ENCODE results near the gene ADCY3.

ADCY3 gene

DNA sequence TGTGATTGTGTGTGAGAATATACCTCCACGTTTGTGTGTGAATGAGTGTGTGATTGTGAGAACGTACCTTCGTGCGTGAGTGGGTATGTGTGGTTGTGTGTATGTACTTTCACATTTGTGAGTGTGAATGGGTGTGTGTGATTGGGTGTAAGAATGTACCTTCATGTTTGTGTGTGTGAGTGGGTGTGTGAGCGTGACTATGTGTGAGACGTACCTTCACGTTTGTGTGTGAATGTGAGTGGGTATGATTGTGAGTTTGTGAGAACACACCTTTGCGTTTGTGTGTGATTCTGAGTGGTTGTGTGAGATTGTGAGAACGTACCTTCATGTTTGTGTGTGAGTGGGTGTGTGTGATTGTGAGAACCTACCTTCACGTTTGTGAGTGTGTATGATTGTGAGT lies 5.8 kb upstream of the ADCY3 start:
- DNase-seq (ENCODE audit: low read depth in 2 of 2), result no peak

DNA sequence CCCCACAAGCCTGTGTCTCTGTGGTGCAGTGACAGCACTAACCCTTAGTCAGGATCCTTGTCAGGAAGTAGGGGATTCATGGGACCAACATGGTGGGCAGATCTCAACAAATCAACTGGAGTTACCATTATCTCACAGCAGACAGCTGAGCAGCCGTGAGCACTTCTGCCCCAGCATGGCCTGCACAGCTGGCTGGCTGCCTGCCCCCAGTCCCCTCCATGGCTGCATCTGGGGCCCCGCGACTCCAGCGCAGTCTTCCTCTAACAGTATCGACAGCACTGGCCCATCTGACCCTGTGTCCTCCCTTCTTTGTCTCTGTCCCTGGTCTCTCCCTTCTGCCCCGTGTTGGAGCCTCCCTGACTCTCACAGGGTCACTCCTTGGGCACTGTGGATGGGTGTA lies 4.7 kb upstream of the ADCY3 start:
- DNase-seq (ENCODE audit: low read depth in 2 of 2), result no peak

DNA sequence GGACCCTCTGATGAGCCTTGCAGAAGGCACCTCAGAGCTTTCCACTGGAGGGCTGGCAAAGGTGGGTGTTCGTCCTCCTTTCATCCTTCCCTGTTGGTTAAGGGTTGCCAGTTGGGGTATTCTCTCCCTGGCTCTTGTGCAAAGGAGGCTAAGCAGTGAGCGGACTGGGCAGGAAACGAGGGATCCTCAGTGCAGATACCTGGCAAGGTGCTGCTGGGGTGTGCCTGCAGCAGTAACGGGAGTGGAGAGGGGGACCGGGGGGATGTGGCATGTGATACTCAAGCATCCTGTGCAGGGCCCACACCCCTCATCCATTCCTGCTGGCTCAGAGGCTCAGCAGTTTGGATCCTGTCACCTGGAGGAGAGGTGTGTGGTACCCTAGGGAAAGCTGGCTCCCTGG lies 4.2 kb upstream of the ADCY3 start:
- no peak for DNase-seq (ENCODE audit: low read depth in 2 of 2)

DNA sequence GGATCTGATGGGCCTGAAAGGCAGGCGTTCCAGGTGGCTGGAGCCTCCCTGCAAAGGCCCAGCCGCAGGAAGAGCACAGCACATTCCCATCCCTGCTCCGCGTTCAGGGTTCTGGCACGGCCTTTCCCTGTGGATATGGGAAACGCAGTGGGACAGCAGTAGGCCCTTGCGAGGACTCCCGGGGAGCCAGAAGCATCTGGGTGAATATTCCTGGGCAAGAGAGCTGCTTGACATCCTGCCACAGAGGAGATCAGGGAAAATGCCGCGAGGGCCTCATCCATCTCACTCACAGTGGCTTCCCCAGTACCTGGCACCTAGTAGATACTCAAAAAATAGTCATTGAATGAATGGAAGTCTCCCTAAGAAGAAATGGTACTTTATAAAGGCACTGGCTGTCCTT lies 3.1 kb upstream of the ADCY3 start:
- no peak for DNase-seq (ENCODE audit: low read depth in 2 of 2)

DNA sequence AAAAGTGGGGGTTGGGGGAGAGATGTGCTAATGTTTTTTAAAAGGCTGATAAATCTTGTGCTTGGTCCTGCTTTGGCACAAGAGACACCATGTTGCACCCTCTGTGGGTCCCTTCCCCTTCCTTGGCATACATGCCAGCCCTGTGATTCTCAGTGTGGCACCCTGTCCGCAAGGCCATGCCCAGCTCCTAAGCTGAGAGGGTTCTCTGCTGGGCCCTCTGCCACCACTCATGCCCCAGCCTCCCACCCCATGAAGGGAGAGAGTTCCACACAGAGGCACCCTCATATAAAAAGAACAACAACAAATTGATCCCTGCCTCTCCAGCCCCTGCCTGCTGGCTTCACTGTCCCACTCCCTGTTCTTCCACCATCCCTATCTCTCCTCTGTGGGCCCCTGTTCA lies 2.5 kb upstream of the ADCY3 start:
- DNase-seq (ENCODE audit: low read depth in 2 of 2), result no peak

DNA sequence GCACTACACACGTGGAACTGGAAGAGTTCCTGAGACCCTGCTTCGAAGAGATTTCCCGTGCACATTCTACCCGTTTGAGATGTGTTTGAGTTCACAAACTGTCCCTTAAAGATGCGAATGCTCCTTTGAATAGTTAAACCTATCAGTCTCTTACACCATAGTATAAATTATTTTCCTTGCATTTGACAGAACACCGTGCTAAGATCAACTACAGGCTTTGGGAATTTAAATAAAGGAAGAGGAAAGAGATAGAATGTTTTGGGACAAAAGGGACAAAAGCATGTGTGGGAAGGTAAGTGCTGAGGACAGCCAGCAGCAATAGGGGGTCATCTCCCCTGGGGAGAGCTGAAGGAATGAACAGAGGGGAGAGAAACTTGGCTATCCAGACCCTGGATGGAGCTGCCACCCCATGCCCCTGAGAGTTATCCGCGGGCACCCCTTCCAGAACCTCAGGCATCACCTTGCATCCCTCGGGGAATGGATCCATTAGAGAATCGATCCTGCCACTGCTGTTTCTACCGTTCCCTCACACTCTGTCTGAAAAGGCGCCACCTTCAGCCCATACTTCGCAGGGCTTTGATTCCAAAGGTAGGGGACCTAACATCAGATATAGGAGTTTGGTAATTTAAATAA lies 888 bp upstream of the ADCY3 start:
- DNase-seq (ENCODE audit: low read depth in 2 of 2), result no peak

DNA sequence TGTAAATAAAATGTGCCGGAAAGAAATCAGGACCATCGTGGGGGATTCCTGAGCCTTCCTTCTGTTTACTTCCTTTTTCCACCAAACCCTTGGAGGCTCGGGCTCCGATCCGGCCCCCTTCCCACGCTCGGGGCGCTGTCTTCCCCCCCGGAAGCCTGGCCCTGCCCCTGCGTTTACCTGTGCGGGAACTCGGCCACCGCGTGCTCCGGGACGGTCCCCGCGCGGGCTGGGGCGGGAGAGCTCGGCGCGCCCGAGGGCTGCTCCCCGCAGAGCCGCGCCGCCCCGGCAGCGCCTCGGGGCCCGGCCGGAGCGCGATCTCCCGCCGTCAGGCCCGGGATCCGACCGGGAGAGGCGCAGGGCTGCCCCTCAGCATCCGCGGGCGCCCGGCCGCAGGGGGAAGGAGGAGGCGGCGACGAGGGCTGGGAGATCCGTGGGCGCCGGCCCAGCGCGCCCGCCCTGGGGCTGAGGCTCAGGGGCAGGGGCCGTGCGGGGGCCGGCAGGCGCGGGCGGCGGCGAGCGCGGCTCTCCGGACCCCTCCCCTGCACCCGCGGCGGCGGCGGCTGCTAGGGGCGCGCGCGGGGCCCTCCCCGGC lies 435 bp downstream of the ADCY3 start:
- no peak for DNase-seq (ENCODE audit: low read depth in 2 of 2)

DNA sequence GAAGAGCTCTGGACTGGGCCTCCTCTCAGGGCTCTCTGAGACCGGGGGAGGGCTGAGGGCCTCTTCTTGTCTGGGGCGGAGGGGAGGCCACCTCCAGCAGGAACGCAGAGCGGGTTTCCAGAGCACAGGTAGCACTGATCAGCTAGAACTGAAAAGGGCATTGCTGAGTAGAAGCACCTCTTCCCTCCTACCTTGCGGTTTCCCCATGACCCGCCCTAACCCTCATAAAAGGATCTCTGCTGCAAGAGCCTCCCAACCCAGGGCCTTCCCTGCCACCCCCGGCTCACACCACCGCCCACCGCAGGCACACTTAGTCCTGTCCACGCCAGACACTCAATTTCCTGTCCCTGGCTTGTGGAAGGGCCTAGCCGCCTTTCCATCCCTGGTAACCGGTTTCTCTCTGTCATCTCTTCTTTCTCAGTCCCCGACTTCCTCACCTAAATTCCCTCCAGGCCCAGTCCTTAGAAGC lies 966 bp downstream of the ADCY3 start:
- DNase-seq (ENCODE audit: low read depth in 2 of 2), result peak in 1 of 2 donors; percentile 49

DNA sequence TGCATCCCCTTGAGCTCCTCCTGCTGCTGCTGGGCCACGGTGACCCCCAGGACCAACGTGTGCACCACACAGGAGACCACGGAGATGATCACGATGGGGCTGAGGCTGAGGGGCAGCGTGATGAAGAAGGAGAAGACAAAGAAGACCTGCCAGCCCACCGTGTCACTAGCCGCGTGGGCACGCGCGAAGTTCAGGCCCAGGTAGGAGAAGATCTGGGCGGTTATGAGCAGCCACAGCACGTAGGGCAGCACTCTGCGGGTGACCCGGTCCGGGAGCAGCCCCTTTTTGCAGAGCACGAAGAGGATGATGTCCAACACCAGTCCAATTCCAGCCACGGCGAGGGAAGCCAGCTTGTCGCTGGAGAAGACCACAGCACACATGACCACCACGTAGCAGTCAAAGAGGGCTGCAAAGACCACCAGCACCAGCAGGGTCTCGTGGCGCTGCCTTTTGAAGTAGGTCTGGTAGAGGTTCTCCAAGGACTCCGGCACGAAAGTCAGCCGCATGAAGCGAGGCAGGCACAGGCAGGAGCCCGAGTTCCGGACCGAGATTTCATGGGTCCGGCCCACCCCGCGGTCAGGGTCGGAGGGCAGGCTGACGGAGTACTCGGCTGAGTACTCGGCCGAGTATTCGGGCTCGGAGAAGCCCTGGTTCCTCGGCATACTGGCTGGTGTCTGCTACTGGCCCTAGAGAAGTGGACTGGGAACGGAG lies 1.6 kb downstream of the ADCY3 start:
- DNase-seq (ENCODE audit: low read depth in 2 of 2), result no peak

DNA sequence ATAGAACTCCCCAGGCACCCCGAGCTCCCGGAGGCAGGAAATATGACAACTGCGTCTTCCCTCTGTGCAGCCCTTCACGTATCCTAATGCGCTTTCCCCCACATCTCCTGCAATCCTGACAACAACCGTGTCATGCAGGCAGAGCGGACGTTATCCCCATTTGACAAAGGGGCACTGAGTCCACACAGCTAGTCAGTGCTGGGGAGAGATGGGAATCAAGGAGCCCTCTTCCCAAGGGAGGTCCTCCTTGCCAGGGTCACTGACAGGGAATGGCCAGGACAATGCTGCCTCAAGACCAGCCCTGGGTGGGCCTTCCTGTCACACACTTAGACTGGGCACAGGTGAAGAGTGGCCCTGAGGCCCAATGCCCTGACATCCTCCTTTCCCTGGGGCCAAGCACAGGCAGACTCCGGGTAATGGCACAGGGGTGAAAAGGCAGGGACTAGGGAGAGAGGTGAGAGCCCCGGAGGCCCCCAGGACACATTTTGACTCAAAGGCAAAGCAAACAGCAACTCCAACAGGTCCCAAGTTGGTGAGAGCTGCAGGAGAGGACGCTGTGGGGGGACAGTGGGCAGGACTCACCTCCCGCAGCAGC lies 2.2 kb downstream of the ADCY3 start:
- no peak for DNase-seq (ENCODE audit: low read depth in 2 of 2)

DNA sequence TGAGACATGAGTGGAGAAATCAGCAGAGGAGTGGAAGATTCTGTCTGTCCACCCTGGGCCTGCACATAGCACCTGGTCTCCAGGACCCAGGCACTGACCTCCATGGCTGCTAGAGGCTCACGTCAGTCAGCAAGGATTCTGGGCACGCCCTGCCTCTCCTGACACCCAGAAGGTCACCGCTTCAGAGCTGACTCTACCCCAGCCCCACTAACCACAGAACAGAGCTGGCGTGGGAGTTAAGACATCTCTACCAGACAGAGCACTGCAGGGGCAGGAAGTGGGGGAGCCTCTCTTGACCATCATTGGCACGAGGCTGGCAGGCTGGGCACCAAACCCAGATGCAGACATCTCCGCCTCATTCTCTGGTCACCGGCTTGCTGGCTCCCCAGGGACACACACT lies 3.0 kb downstream of the ADCY3 start:
- no peak for DNase-seq (ENCODE audit: low read depth in 2 of 2)

DNA sequence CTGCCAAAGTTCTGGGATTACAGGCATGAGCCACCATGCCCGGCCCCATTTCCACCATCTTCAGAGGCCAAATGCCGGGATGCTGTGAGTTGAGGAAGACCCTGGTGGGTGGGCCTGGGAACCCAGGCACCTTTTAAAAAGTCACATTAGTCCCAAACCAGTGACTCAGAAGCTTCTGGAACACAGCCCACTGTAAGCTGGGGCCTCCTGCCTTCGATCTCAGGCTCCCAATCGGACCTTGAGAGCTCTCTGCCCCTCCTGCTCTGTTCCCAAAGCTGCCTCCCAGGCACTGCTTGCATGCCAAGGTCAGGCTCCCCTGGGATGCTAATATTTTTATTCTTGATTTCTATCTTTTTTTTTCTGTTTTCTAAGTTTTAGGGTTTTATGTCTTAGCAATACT lies 4.2 kb downstream of the ADCY3 start:
- no peak for DNase-seq (ENCODE audit: low read depth in 2 of 2)

DNA sequence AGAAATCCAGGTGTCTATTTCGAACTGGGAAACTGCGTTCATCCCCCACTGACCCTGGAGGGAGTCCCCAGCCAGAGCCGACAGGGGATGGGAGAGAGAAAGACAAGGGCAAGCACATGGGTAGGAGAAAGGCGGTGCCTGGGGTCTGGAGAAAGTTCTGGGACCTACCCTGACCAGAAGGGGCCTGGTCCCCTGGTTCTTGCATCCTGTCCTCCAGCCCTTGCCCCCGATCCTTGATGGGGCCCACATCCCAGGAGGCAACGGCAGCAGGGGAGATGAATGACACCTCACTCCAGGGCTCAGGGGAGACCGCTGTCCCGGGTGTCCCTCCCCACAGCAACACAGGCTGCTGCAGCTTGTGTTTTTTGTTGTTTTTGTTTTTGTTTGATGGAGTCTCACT lies 4.9 kb downstream of the ADCY3 start:
- DNase-seq (ENCODE audit: low read depth in 2 of 2), result no peak

DNA sequence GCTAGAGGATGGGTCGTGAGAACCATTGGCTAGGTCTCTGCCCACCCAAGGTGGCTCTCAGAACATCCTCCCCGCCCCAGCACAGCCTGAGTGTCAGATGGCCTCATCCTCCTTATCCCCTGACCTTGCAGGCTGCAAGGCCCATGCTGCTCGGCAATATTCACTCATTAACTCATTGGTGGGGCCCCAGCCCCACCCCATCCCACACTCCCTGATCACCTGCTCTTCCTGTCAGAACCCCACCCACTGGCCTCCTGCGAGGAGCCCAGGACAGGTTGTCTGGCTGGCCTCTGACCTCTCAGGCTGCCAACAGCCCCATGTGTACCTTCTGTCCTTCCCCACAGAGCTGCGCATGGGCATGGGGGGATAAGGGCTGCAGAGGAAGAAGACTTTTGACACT lies 5.3 kb downstream of the ADCY3 start:
- DNase-seq (ENCODE audit: low read depth in 2 of 2), result no peak

DNA sequence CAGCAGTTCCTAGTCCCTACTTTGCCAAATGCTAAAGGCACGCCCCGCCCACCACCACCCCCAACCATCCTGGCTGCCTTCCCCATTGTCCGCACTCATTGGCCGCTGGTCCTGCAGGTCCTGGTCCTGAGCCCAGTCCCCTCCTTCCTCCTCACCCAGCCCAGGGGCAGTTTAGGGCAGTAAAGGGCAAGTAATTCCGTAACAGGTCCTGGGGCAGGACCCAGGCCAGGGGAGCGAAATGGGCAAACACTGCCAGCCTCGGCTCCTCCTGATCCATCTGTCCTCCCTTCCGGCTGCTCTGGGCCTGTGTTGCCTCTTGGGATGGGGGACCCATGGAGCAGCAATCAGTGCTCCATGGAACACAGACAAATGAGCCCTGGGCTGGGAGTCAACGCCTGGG lies 6.1 kb downstream of the ADCY3 start:
- DNase-seq (ENCODE audit: low read depth in 2 of 2), result no peak

DNA sequence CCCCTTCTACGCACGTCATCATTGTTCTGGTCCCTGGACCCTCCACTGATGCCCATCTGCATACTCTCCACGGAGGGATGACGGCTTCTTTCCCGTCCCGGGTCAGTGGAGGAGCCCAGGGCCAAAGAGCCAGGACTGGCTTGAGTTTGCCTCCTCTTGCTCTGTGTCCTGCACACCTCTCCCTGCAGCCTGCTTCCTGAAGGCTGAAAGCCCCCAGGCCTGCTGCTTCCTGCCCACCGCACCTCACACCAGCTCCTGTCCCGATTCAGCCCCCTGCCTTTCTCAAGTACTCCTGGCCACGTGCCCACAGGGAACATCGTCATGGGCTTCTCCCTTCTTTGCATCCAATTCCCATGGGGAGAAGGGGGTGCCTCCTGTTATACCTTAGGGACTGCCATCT lies 7.1 kb downstream of the ADCY3 start:
- no peak for DNase-seq (ENCODE audit: low read depth in 2 of 2)

DNA sequence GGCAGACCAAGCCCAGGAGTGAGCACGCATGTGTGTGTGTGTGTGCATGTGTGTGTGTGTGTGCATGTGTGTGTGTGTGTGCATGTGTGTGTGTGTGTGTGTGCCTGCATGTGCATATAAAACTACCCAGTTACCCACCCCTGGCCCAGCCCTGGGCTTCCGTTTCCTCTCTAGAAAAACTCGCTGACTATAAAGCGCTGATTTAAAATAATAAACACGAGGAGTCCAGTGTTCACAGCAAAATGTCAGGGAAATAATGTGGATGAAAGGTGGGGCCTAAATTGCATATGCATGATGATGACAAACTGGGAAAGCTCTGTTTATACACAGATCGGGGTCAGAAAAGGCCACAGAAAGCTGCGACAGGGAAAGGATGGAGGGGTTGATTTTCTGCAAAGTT lies 7.5 kb downstream of the ADCY3 start:
- DNase-seq (ENCODE audit: low read depth in 2 of 2), result no peak

DNA sequence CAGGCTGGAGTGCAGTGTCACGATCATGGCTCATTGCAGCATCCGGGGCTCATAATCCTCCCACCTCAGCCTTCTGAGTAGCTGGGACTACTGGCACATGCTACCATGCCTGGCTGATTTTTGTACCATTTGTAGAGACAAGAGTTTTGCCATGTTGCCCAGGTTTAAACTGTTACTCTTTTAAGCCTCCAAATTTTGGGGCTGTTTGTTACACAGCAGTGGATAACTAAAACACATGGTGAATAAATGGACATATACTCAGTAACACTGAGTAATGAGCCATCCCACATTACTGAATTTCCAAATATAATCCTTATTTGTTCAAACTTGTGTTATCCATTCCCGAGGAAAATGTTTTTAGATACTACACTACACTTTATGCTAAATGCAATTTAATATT lies 9.8 kb downstream of the ADCY3 start:
- DNase-seq (ENCODE audit: low read depth in 2 of 2), result no peak

DNA sequence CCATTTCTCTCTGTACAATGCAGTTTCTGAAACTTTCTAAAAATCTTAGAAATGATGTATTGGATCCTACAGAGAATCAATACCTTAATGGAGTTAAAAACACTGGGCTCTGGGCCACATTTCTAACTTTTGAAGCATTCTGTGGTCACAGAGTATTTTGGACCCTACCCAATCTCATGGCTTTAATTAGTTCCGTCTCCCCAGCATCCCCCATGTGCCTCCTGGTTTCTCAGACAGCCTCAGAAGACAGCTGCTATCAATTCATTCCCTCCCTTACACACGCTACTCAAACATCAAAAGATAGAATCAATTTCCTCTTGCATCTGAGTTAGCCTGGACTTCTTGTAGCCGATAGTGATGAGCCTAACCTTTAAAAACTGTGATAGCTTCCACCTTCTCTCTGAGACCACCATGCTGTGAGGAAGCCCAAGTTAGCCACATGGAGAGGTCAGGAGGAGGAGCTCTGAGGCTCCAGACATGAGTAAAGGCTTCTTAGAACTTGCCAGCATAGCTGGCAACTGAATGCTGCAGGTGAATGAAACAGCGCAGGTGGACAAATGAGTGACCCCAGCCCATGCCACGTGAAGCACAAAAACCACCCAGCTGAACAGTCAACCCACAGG lies 10.4 kb downstream of the ADCY3 start:
- no peak for DNase-seq (ENCODE audit: low read depth in 2 of 2)

DNA sequence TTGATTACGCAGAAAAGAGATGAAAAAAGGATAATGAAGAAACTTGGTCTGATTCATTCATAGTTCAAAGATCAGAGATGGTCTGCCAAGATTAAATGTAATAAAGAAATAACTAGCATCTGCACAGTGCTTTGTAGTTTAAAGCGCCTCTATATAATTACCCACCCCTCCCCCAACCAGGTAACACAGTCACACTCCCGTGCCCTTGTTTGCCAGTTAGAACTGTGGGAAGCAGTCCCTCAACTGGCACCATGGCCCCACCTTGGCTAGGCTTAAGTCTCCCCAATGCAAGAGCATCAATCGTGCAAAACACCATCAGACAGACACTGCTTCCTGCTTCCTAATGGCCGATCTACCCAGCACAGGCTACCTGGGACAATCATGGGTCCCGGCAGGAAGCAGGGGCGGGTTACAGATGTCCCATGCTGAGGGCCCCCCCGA lies 11.6 kb downstream of the ADCY3 start:
- DNase-seq (ENCODE audit: low read depth in 2 of 2), result no peak

DNA sequence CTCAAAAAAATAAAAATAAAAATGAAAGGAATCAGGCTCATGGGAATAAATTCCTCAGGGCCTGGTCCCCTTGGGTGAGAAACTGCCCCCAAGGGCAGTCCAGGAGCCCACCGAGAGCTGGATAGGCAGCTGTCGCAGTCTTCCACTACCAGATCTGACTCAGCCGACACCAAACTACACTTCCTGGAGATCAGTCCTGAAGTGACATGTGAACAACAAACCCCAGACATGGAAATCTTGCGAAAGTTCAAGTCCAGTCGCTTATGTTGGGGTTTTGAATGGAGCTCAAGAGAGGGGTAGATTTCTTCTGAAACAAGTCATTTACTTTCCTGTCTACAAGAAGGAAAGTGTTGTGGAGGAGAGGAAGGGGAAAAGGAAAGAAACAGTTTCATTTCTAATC lies 12.9 kb downstream of the ADCY3 start:
- DNase-seq (ENCODE audit: low read depth in 2 of 2), result no peak

DNA sequence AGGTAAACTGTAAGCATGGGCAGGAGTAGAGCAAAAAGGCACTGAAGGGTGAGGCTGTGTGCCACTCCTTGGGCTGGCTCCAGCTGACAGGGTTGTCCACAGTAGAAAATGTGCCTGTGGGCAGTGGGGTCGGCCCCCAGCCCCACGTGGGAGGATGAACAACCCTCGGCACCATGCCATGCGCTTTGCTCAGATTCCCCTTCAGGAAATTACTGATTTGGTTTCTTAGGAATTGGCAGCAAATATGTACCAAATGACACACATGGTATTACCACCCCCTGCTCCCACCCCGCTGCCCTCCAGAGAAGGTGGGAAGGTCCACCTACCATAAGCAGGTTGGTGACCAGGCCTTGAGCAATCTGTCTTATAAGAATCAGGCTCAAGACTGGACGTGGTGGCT lies 13.6 kb downstream of the ADCY3 start:
- DNase-seq (ENCODE audit: low read depth in 2 of 2), result no peak
